Measurements from ENCODE around the gene TBKBP1. TPM values are rescaled to one million over a fixed set of nuclear protein-coding genes. Genes with fewer than 3 reads are reported as not detected.

Gene TBKBP1
- polyA plus RNA-seq, 2 of the 4 experiments (the other 2 are of a cell fraction) = 3.4 to 9.3 TPM

- H3K9me3 ChIP-seq = no peaks in the 10 kb centered on the region
- no peak overlapping the region for H3K4me2 ChIP-seq
- ATAC-seq (peak in 1 of 2 experiments; percentile 70; a peak in 4 of 6 replicates), DNase-seq (ENCODE audit: low read depth in 1 of 2, low spot score in 1 of 2) (no peak), FAIRE-seq (no peak)
- H3K4me1 ChIP-seq = no peaks in the 10 kb centered on the region
- WGBS (ENCODE audit: missing lambda C conversion rate) = 62% methylated on average over 26 of the region's 26 CpGs
- H3K27ac ChIP-seq = no peak overlapping the region
- ChIA-PET POLR2A (no interaction called here), CTCF (interaction anchor here (0.6 to 5.8 kb wide), 14 partner anchors 8 to 112 kb away, joined by 3 to 38 read pairs (median 4); partner anchors contain the start of gene TBX21)
- no peak for TF ChIP-seq ESRRA (IDR thresholded peaks at IDR 0.05; ENCODE audit: borderline replicate concordance, low read length)
- peak; percentile 40 to 54; a peak in 4 of 5 replicates for TF ChIP-seq RAD21 (conservative IDR thresholded peaks at IDR 0.05 in 1 of 2, IDR thresholded peaks at IDR 0.05 in 1 of 2)
- TF ChIP-seq SMC3 (IDR thresholded peaks at IDR 0.05) = 0 out of 3 replicates have a peak, but pooled peaks have one; percentile 22
- TF ChIP-seq, protein P1, sequence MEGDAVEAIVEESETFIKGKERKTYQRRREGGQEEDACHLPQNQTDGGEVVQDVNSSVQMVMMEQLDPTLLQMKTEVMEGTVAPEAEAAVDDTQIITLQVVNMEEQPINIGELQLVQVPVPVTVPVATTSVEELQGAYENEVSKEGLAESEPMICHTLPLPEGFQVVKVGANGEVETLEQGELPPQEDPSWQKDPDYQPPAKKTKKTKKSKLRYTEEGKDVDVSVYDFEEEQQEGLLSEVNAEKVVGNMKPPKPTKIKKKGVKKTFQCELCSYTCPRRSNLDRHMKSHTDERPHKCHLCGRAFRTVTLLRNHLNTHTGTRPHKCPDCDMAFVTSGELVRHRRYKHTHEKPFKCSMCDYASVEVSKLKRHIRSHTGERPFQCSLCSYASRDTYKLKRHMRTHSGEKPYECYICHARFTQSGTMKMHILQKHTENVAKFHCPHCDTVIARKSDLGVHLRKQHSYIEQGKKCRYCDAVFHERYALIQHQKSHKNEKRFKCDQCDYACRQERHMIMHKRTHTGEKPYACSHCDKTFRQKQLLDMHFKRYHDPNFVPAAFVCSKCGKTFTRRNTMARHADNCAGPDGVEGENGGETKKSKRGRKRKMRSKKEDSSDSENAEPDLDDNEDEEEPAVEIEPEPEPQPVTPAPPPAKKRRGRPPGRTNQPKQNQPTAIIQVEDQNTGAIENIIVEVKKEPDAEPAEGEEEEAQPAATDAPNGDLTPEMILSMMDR (IDR thresholded peaks at IDR 0.05) = peak; percentile 26; the same call in 2 of the 3 replicates
- TF ChIP-seq HOXB5 (CRISPR knock-in tag; IDR thresholded peaks at IDR 0.05) = no peak
- no peak for TF ChIP-seq MAZ (IDR thresholded peaks at IDR 0.05; ENCODE audit: borderline replicate concordance, low read depth, low read length)
- H3K4me3 ChIP-seq = no peak overlapping the region
Measured at GRCh38 chr17:47742319-47743181, 48.6 kb downstream of the TBKBP1 start.

DNA sequence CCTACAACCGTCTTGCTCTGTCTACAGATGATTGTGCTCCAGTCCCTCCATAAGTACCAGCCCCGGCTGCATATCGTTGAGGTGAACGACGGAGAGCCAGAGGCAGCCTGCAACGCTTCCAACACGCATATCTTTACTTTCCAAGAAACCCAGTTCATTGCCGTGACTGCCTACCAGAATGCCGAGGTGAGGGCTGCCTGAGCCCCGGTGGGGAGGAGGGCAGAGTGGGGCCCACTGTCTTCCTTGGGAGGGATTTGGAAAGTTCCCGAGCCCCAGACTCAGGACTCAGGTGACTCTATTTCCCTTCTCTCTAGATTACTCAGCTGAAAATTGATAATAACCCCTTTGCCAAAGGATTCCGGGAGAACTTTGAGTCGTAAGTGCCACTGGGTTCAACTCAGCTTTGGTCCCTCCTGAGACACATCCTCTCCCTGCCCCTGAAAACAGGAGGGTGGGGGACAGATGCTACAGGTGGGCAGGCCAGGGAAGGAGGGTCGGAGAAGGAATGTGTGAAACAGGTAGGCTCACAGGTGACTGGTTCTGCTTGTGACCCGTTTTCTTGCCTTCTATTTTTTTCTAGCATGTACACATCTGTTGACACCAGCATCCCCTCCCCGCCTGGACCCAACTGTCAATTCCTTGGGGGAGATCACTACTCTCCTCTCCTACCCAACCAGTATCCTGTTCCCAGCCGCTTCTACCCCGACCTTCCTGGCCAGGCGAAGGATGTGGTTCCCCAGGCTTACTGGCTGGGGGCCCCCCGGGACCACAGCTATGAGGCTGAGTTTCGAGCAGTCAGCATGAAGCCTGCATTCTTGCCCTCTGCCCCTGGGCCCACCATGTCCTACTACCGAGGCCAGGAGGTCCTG lies 50.4 kb downstream of the TBKBP1 start:
- ATAC-seq (no peak), DNase-seq (ENCODE audit: low read depth in 1 of 2, low spot score in 1 of 2) (no peak), FAIRE-seq (no peak)
- Histone ChIP-seq H3K9me3 (no peaks in the 10 kb centered on the region), H3K4me3 (no peak overlapping the region), H3K4me2 (no peak overlapping the region), H3K27ac (no peak overlapping the region), H3K4me1 (no peaks in the 10 kb centered on the region)
- TF ChIP-seq CHD2 (IDR thresholded peaks at IDR 0.05; ENCODE audit: low read length, partially characterized antibody) = no peak
- TF ChIP-seq SREBF2 (IDR thresholded peaks at IDR 0.05) = no peak
- TF ChIP-seq TP53 (CRISPR knock-in tag; IDR thresholded peaks at IDR 0.05) = no peak
- no peak for TF ChIP-seq MAFK (IDR thresholded peaks at IDR 0.05; ENCODE audit: partially characterized antibody)
- TF ChIP-seq MYC (IDR thresholded peaks at IDR 0.05; ENCODE audit: borderline replicate concordance, low read length) = no peak
- WGBS (ENCODE audit: missing lambda C conversion rate) = 40% methylated on average over 21 of the region's 22 CpGs
- ChIA-PET CTCF (interaction anchor here (1.1 to 5.8 kb wide), 8 partner anchors 12 to 80 kb away, joined by 3 to 38 read pairs (median 6); partner anchors contain the start of gene TBX21), POLR2A (no interaction called here)

GRCh38 chr17:47745037-47745380 lies 51.0 kb downstream of the TBKBP1 start:
- ChIA-PET CTCF (interaction anchor here (0.9 to 2.8 kb wide), 7 partner anchors 27 to 81 kb away, joined by 3 to 7 read pairs (median 4); no protein-coding TSS in a partner anchor), POLR2A (no interaction called here)
- WGBS (ENCODE audit: missing lambda C conversion rate) = 70% methylated on average over 7 of the region's 10 CpGs
- FAIRE-seq (no peak), DNase-seq (ENCODE audit: low read depth in 1 of 2, low spot score in 1 of 2) (no peak), ATAC-seq (no peak)
- H3K27ac ChIP-seq = no peak overlapping the region
- no peaks in the 10 kb centered on the region for H3K9me3 ChIP-seq
- TF ChIP-seq NR3C1 (IDR thresholded peaks at IDR 0.05) (no peak), MAFK (IDR thresholded peaks at IDR 0.05; ENCODE audit: partially characterized antibody) (no peak), FOXS1 (CRISPR knock-in tag; IDR thresholded peaks at IDR 0.05) (no peak), HOXA7 (CRISPR knock-in tag; IDR thresholded peaks at IDR 0.05) (no peak), CHD2 (IDR thresholded peaks at IDR 0.05; ENCODE audit: low read length, partially characterized antibody) (no peak), RAD21 (conservative IDR thresholded peaks at IDR 0.05 in 1 of 2, IDR thresholded peaks at IDR 0.05 in 1 of 2) (no peak), MYC (IDR thresholded peaks at IDR 0.05; ENCODE audit: borderline replicate concordance, low read length) (no peak), REST (IDR thresholded peaks at IDR 0.05) (no peak), RARB (CRISPR knock-in tag; IDR thresholded peaks at IDR 0.05) (no peak), MAZ (IDR thresholded peaks at IDR 0.05; ENCODE audit: borderline replicate concordance, low read depth, low read length) (no peak), SMC3 (IDR thresholded peaks at IDR 0.05) (no peak), CBX2 (IDR thresholded peaks at IDR 0.05; ENCODE audit: borderline replicate concordance, low read depth) (no peak), RNF2 (IDR thresholded peaks at IDR 0.05; ENCODE audit: borderline replicate concordance, low read depth) (no peak), SREBF2 (IDR thresholded peaks at IDR 0.05) (no peak), ZC3H11A (IDR thresholded peaks at IDR 0.05) (no peak), JUN (IDR thresholded peaks at IDR 0.05) (no peak), GATA3 (IDR thresholded peaks at IDR 0.05; ENCODE audit: borderline replicate concordance) (no peak), RCOR1 (IDR thresholded peaks at IDR 0.05; ENCODE audit: low read depth, low read length) (no peak)
- TF ChIP-seq, protein P2, sequence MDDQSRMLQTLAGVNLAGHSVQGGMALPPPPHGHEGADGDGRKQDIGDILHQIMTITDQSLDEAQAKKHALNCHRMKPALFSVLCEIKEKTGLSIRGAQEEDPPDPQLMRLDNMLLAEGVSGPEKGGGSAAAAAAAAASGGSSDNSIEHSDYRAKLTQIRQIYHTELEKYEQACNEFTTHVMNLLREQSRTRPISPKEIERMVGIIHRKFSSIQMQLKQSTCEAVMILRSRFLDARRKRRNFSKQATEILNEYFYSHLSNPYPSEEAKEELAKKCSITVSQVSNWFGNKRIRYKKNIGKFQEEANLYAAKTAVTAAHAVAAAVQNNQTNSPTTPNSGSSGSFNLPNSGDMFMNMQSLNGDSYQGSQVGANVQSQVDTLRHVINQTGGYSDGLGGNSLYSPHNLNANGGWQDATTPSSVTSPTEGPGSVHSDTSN (IDR thresholded peaks at IDR 0.05) = no peak
- H3K4me1 ChIP-seq = no peaks in the 10 kb centered on the region
- H3K4me3 ChIP-seq = no peak overlapping the region
- H3K4me2 ChIP-seq = no peak overlapping the region

Measured in A549 (cell line).